ENCODE results near the gene CALCOCO1.

DNA sequence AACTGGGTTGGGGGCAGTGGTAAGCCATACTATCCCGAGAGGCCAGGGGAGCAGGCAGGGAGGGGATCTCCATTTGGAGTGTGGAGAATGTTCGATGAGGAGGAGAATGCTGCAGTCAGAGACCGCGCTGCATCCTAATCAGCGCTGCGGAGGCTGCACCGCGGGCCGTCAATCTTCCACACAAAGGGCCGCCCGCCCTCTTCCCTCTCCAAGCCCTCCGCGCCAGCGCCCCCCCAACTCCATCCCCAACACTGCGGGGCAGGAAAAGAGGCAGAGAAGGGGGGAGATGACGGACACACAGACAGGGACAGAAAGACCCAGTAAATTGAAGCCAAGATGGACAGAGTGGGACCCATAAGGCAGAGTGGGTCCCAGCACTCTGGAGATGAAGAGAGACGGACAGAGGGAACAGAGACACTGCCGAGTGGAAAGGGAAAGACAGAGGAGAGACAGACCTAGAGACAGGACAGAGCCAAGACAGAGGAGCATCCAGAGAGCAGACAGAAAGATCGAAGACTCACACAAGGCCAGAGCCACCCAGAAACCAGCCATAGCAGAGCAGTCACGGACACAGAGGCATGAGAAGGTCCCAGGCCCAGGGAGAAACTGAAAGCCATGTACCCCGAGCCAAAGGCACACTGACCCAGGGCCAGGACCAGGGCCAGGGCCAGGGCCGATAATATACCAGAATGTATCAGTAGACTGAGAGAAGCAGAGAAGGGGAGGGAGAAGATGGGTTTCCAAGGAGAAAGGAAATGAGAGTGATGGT, 21.0 kb upstream of the CALCOCO1 start:
- TF ChIP-seq, protein P1, sequence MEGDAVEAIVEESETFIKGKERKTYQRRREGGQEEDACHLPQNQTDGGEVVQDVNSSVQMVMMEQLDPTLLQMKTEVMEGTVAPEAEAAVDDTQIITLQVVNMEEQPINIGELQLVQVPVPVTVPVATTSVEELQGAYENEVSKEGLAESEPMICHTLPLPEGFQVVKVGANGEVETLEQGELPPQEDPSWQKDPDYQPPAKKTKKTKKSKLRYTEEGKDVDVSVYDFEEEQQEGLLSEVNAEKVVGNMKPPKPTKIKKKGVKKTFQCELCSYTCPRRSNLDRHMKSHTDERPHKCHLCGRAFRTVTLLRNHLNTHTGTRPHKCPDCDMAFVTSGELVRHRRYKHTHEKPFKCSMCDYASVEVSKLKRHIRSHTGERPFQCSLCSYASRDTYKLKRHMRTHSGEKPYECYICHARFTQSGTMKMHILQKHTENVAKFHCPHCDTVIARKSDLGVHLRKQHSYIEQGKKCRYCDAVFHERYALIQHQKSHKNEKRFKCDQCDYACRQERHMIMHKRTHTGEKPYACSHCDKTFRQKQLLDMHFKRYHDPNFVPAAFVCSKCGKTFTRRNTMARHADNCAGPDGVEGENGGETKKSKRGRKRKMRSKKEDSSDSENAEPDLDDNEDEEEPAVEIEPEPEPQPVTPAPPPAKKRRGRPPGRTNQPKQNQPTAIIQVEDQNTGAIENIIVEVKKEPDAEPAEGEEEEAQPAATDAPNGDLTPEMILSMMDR (IDR thresholded peaks at IDR 0.05): no peak
- TF ChIP-seq POLR2A (IDR thresholded peaks at IDR 0.05): no peak

All from thyroid gland (tissue), 4 donors.